ENCODE results near the gene DOCK3. TPM values are rescaled to one million over a fixed set of nuclear protein-coding genes. Genes with fewer than 3 reads are reported as not detected.

Gene DOCK3
- total RNA-seq, 2 donors from 2014 or later = 7.7 to 8.5 TPM

DNA sequence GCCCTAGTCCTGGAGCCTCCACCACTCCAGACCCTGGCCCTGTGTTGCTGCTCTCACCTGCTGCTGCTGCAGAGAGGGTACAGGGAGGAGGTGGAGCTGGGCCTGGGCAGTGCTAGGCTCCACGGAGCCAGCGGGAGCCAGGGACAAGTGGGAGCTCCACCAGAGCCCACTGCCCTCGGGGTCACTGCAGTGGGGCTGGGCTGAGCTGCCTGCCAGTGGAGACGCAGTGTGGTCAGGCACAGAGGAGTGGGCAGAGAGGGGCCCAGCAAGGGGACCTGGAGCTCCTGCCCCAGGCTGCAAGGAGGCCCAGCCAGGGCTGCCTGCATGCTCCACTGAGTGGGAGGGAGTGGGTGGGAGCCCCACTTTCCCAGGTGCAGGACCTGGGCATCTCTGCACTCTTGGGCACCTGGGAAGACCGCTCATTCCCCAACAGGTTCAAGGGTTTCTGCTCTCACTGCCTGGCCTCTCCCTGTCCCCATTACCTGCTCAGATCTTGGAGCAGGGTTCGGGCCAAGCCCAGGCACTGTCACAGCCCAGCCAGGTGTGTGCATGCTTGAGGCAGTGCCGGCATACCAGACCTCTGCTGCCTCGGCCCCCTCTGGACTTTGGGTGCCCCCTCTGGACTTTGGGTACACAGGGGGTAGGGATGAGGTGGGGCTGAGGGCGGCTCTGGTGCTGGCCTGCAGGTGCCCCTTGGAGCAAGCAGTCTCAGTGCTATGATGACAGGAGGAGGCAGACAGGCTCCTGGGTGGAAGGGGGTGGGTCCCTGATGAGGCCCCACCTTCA, 308.0 kb downstream of the DOCK3 start:
- H3K9me3 ChIP-seq (ENCODE audit: control insufficient read depth, low read length) = peaks cover 4% of the 10 kb centered on the region
- H3K4me3 Mint-ChIP-seq = no peak overlapping the region
- H3K27me3 Mint-ChIP-seq (ENCODE audit: insufficient read depth) = no peaks in the 10 kb centered on the region
- no peaks in the 10 kb centered on the region for H3K4me1 Mint-ChIP-seq
- 84 to 100% methylated on average over 3 to 9 of the region's 9 CpGs for WGBS, 2 experiments (ENCODE audit: insufficient coverage in 1 of 2, insufficient read length in 1 of 2)
- H3K4me1 ChIP-seq (ENCODE audit: control insufficient read depth, insufficient read depth, low read length) = no peaks in the 10 kb centered on the region
- no peak overlapping the region for H3K27ac ChIP-seq (ENCODE audit: low read depth, low read length)
- H3K9me3 Mint-ChIP-seq = peaks cover 18% of the 10 kb centered on the region
- DNase-seq = no peak
- TF ChIP-seq, protein P1, sequence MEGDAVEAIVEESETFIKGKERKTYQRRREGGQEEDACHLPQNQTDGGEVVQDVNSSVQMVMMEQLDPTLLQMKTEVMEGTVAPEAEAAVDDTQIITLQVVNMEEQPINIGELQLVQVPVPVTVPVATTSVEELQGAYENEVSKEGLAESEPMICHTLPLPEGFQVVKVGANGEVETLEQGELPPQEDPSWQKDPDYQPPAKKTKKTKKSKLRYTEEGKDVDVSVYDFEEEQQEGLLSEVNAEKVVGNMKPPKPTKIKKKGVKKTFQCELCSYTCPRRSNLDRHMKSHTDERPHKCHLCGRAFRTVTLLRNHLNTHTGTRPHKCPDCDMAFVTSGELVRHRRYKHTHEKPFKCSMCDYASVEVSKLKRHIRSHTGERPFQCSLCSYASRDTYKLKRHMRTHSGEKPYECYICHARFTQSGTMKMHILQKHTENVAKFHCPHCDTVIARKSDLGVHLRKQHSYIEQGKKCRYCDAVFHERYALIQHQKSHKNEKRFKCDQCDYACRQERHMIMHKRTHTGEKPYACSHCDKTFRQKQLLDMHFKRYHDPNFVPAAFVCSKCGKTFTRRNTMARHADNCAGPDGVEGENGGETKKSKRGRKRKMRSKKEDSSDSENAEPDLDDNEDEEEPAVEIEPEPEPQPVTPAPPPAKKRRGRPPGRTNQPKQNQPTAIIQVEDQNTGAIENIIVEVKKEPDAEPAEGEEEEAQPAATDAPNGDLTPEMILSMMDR (conservative IDR thresholded peaks at IDR 0.05) = no peak
- H3K27me3 ChIP-seq (ENCODE audit: control insufficient read depth, insufficient read depth, low read length, poor library complexity, severe bottlenecking) = no peaks in the 10 kb centered on the region
- H3K27ac Mint-ChIP-seq = no peak overlapping the region
- H3K4me3 ChIP-seq (ENCODE audit: low read length) = no peak overlapping the region
- H3K36me3 Mint-ChIP-seq (ENCODE audit: low read depth) = peaks cover 4% of the 10 kb centered on the region
- H3K36me3 ChIP-seq (ENCODE audit: control insufficient read depth, insufficient read depth, low read length) = no peaks in the 10 kb centered on the region
- H3K9ac ChIP-seq (ENCODE audit: extremely low read depth, low read length, poor library complexity, severe bottlenecking) = no peak overlapping the region

DNA sequence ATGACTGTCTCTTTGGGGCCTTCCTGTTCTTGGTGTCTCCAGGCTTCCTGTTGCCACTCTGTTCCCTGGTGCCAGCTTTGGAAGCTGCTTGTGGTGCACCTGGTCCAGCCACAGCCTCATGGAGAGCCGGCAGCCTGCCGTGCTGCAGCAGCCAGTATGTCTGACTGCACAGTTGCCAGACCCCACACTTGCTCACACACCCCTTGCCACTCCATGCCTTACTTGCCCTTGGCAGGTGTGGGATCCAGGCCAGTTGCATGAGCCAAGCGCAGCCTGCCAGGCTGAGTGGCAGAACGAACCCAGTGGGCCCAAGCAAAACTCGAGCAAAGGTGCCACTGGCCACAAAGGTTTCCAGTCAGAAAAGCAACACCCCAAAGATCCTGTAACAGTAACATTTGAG, 309.2 kb downstream of the DOCK3 start:
- no peaks in the 10 kb centered on the region for H3K27me3 Mint-ChIP-seq (ENCODE audit: insufficient read depth)
- TF ChIP-seq, protein P1 (conservative IDR thresholded peaks at IDR 0.05) = no peak
- 94 to 100% methylated on average over 3 to 5 of the region's 5 CpGs for WGBS, 2 experiments (ENCODE audit: insufficient coverage in 1 of 2, insufficient read length in 1 of 2)
- Histone ChIP-seq H3K27ac (ENCODE audit: low read depth, low read length) (no peak overlapping the region), H3K4me1 (ENCODE audit: control insufficient read depth, insufficient read depth, low read length) (no peaks in the 10 kb centered on the region), H3K27me3 (ENCODE audit: control insufficient read depth, insufficient read depth, low read length, poor library complexity, severe bottlenecking) (no peaks in the 10 kb centered on the region), H3K36me3 (ENCODE audit: control insufficient read depth, insufficient read depth, low read length) (no peaks in the 10 kb centered on the region), H3K9ac (ENCODE audit: extremely low read depth, low read length, poor library complexity, severe bottlenecking) (no peak overlapping the region), H3K9me3 (ENCODE audit: control insufficient read depth, low read length) (peaks cover 4% of the 10 kb centered on the region), H3K4me3 (ENCODE audit: low read length) (no peak overlapping the region)
- no peaks in the 10 kb centered on the region for H3K4me1 Mint-ChIP-seq
- DNase-seq = no peak
- peaks cover 15% of the 10 kb centered on the region for H3K9me3 Mint-ChIP-seq
- H3K27ac Mint-ChIP-seq = no peak overlapping the region
- H3K36me3 Mint-ChIP-seq (ENCODE audit: low read depth) = peaks cover 4% of the 10 kb centered on the region
- no peak overlapping the region for H3K4me3 Mint-ChIP-seq

DNA sequence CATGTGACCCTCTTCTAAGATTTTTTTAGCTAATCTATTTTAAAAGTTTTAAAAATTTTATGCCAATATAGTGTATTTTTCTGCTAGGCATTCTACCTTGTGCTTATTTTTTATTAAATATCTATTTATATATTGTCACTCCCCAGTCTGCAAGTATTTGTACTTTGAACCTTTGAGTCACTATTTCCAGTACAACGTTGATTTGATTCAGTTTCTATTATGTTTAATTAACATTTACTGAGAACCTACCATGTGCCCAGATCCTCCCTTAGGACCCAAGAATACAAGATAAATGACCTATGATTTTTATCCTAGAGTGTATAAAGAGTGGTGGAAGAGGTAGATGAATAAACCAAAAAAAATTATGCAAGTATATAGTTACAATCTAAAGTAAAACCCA, 311.2 kb downstream of the DOCK3 start:
- no peak for DNase-seq
- H3K9ac ChIP-seq (ENCODE audit: extremely low read depth, low read length, poor library complexity, severe bottlenecking) = no peak overlapping the region
- no peaks in the 10 kb centered on the region for H3K4me1 ChIP-seq (ENCODE audit: control insufficient read depth, insufficient read depth, low read length)
- no peak overlapping the region for H3K4me3 ChIP-seq (ENCODE audit: low read length)
- H3K4me1 Mint-ChIP-seq = no peaks in the 10 kb centered on the region
- H3K27ac ChIP-seq (ENCODE audit: low read depth, low read length) = no peak overlapping the region
- no peaks in the 10 kb centered on the region for H3K36me3 ChIP-seq (ENCODE audit: control insufficient read depth, insufficient read depth, low read length)
- TF ChIP-seq, protein P1 (conservative IDR thresholded peaks at IDR 0.05) = no peak
- H3K27me3 Mint-ChIP-seq (ENCODE audit: insufficient read depth) = no peaks in the 10 kb centered on the region
- peaks cover 10% of the 10 kb centered on the region for H3K36me3 Mint-ChIP-seq (ENCODE audit: low read depth)
- peaks cover 3% of the 10 kb centered on the region for H3K9me3 ChIP-seq (ENCODE audit: control insufficient read depth, low read length)
- WGBS, 2 experiments (ENCODE audit: insufficient coverage in 1 of 2, insufficient read length in 1 of 2) = 88% methylated on average over 1 of the region's 1 CpG; no CpG with 5 or more reads in 1 of the 2 experiments
- H3K27me3 ChIP-seq (ENCODE audit: control insufficient read depth, insufficient read depth, low read length, poor library complexity, severe bottlenecking) = no peaks in the 10 kb centered on the region
- H3K9me3 Mint-ChIP-seq = peaks cover 5% of the 10 kb centered on the region
- H3K4me3 Mint-ChIP-seq = no peak overlapping the region
- H3K27ac Mint-ChIP-seq = no peak overlapping the region
